Measurements from ENCODE around the gene SCGN. TPM values are rescaled to one million over a fixed set of nuclear protein-coding genes. Genes with fewer than 3 reads are reported as not detected.

Gene SCGN
- polyA plus RNA-seq, 2 of the 4 experiments (the other 2 are of a cell fraction) = 0.13 to 0.17 TPM

- ChIA-PET CTCF (no interaction called here), POLR2A (no interaction called here)
- H3K9me3 ChIP-seq = no peaks in the 10 kb centered on the region
- ATAC-seq = no peak
- H3K4me2 ChIP-seq = no peak overlapping the region
- no peaks in the 10 kb centered on the region for H3K4me1 ChIP-seq
- TF ChIP-seq KDM1A (IDR thresholded peaks at IDR 0.05; ENCODE audit: low read depth) = no peak
- TF ChIP-seq JUNB (IDR thresholded peaks at IDR 0.05) = no peak
- TF ChIP-seq KDM5A (IDR thresholded peaks at IDR 0.05) = no peak
- TF ChIP-seq, protein P1, sequence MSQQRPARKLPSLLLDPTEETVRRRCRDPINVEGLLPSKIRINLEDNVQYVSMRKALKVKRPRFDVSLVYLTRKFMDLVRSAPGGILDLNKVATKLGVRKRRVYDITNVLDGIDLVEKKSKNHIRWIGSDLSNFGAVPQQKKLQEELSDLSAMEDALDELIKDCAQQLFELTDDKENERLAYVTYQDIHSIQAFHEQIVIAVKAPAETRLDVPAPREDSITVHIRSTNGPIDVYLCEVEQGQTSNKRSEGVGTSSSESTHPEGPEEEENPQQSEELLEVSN (IDR thresholded peaks at IDR 0.05; ENCODE audit: borderline replicate concordance, low read depth) = no peak
- TF ChIP-seq NFE2L2 (conservative IDR thresholded peaks at IDR 0.05; ENCODE audit: low read length) = no peak
- TF ChIP-seq, protein P2, sequence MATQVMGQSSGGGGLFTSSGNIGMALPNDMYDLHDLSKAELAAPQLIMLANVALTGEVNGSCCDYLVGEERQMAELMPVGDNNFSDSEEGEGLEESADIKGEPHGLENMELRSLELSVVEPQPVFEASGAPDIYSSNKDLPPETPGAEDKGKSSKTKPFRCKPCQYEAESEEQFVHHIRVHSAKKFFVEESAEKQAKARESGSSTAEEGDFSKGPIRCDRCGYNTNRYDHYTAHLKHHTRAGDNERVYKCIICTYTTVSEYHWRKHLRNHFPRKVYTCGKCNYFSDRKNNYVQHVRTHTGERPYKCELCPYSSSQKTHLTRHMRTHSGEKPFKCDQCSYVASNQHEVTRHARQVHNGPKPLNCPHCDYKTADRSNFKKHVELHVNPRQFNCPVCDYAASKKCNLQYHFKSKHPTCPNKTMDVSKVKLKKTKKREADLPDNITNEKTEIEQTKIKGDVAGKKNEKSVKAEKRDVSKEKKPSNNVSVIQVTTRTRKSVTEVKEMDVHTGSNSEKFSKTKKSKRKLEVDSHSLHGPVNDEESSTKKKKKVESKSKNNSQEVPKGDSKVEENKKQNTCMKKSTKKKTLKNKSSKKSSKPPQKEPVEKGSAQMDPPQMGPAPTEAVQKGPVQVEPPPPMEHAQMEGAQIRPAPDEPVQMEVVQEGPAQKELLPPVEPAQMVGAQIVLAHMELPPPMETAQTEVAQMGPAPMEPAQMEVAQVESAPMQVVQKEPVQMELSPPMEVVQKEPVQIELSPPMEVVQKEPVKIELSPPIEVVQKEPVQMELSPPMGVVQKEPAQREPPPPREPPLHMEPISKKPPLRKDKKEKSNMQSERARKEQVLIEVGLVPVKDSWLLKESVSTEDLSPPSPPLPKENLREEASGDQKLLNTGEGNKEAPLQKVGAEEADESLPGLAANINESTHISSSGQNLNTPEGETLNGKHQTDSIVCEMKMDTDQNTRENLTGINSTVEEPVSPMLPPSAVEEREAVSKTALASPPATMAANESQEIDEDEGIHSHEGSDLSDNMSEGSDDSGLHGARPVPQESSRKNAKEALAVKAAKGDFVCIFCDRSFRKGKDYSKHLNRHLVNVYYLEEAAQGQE (IDR thresholded peaks at IDR 0.05) = no peak
- TF ChIP-seq, protein P3, sequence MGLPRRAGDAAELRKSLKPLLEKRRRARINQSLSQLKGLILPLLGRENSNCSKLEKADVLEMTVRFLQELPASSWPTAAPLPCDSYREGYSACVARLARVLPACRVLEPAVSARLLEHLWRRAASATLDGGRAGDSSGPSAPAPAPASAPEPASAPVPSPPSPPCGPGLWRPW (IDR thresholded peaks at IDR 0.05) = no peak
- TF ChIP-seq HOXB5 (CRISPR knock-in tag; IDR thresholded peaks at IDR 0.05) = no peak
- H3K4me3 ChIP-seq = no peak overlapping the region
- no peak overlapping the region for H3K27ac ChIP-seq
- no peak for DNase-seq (ENCODE audit: low read depth in 1 of 2, low spot score in 1 of 2)
- FAIRE-seq = no peak
- 91% methylated on average over 1 of the region's 1 CpG for WGBS (ENCODE audit: missing lambda C conversion rate)
Measured at GRCh38 chr6:25623879-25624278, 28.1 kb upstream of the SCGN start.

DNA sequence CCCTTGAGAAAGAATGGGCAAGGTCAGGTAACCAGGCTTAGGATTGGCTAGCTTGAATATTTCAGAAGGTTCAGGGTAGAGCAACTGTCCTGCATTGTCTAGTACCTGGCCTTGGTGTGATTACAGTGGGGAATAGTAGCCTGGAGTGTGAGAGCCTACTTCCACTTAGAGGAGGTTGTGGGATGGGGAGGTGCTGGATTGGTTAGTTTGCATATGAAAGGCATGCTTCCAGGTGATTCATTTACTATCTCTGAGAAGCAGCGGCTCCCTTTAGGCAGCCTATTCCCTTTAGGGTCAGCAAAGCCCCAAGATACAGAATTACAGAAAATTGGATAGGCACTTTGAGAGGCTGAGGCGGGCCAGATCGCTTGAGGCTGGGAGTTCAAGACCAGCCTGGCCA lies 25.0 kb upstream of the SCGN start:
- Histone ChIP-seq H3K4me3 (no peak overlapping the region), H3K4me2 (no peak overlapping the region), H3K4me1 (no peaks in the 10 kb centered on the region), H3K27ac (no peak overlapping the region), H3K9me3 (no peaks in the 10 kb centered on the region)
- FAIRE-seq (no peak), ATAC-seq (no peak), DNase-seq (ENCODE audit: low read depth in 1 of 2, low spot score in 1 of 2) (no peak)
- POLR2A ChIA-PET = no interaction called here
- WGBS (ENCODE audit: missing lambda C conversion rate) = 92% methylated on average over 3 of the region's 3 CpGs
- TF ChIP-seq RFX5 (IDR thresholded peaks at IDR 0.05) = no peak
- TF ChIP-seq NFE2L2 (conservative IDR thresholded peaks at IDR 0.05; ENCODE audit: low read length) = no peak
- TF ChIP-seq KDM1A (IDR thresholded peaks at IDR 0.05; ENCODE audit: low read depth) = no peak
- TF ChIP-seq ZFP36 (IDR thresholded peaks at IDR 0.05; ENCODE audit: borderline replicate concordance, partially characterized antibody) = no peak
- TF ChIP-seq BCL3 (IDR thresholded peaks at IDR 0.05) = no peak
- TF ChIP-seq GATA3 (IDR thresholded peaks at IDR 0.05; ENCODE audit: borderline replicate concordance) = no peak
- TF ChIP-seq, protein P4, sequence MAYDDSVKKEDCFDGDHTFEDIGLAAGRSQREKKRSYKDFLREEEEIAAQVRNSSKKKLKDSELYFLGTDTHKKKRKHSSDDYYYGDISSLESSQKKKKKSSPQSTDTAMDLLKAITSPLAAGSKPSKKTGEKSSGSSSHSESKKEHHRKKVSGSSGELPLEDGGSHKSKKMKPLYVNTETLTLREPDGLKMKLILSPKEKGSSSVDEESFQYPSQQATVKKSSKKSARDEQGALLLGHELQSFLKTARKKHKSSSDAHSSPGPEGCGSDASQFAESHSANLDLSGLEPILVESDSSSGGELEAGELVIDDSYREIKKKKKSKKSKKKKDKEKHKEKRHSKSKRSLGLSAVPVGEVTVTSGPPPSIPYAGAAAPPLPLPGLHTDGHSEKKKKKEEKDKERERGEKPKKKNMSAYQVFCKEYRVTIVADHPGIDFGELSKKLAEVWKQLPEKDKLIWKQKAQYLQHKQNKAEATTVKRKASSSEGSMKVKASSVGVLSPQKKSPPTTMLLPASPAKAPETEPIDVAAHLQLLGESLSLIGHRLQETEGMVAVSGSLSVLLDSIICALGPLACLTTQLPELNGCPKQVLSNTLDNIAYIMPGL (CRISPR knock-in tag; IDR thresholded peaks at IDR 0.05; ENCODE audit: borderline replicate concordance) = no peak
- TF ChIP-seq HOXB5 (CRISPR knock-in tag; IDR thresholded peaks at IDR 0.05) = no peak
- TF ChIP-seq FOXS1 (CRISPR knock-in tag; IDR thresholded peaks at IDR 0.05) = no peak
- TF ChIP-seq KDM5A (IDR thresholded peaks at IDR 0.05) = no peak
- TF ChIP-seq PHF8 (IDR thresholded peaks at IDR 0.05; ENCODE audit: borderline replicate concordance, low read depth) = no peak
- no peak for TF ChIP-seq CTCF (IDR thresholded peaks at IDR 0.05)
- TF ChIP-seq, protein P1 (IDR thresholded peaks at IDR 0.05; ENCODE audit: borderline replicate concordance, low read depth) = no peak
- no peak for TF ChIP-seq FOSB (CRISPR knock-in tag; IDR thresholded peaks at IDR 0.05)
- CTCF ChIA-PET = interaction anchor here (0.9 kb wide), 1 partner anchor 93 kb away, joined by 3 read pairs; no protein-coding TSS in a partner anchor
